Stomach (tissue), 9 donors: ENCODE results near the gene SSUH2. TPM values are rescaled to one million over a fixed set of nuclear protein-coding genes. Genes with fewer than 3 reads are reported as not detected.

Source experiments
- DNase-seq, 2 donors: peaks; one replicate each; pipeline versions ENCODE4 v3.0.0 to v3.0.0-alpha.2; 2013 to 2019
- H3K27ac ChIP-seq, 5 donors: fragments of 200-600 bp in 4 of 5; sonication (generic) in 4 of 5; one replicate each; pipeline ENCODE4 v1.5.1; 2013 to 2019; ENCODE audit warnings: mild to moderate bottlenecking in 1 of 5, moderate library complexity in 1 of 5
- H3K27me3 ChIP-seq, 3 donors: fragments of 200-600 bp; sonication (generic); one replicate each; pipeline ENCODE4 v1.5.1; 2017 to 2019; ENCODE audit warnings: mixed run types in 1 of 3
- H3K36me3 ChIP-seq, 4 donors: fragments of 200-600 bp; sonication (generic); 1 replicate in 3 of 4; 2 replicates in 1 of 4; pipeline ENCODE4 v1.5.1; 2016 to 2019
- H3K4me1 ChIP-seq, 4 donors: fragments of 200-600 bp; sonication (generic); one replicate each; pipeline ENCODE4 v1.5.1; 2016 to 2019
- H3K4me3 ChIP-seq, 4 donors: fragments of 200-600 bp; sonication (generic) in 3 of 4; one replicate each; pipeline ENCODE4 v1.5.1; 2016 to 2019; ENCODE audit warnings: mild to moderate bottlenecking in 1 of 4
- H3K9me3 ChIP-seq, 4 donors: fragments of 200-600 bp; sonication (generic); one replicate each; pipeline ENCODE4 v1.5.1; 2016 to 2019
- EP300 ChIP-seq: sonication (generic); formaldehyde crosslinking; IDR thresholded peaks from one replicate; pipeline ENCODE4 v1.6.1; 2017; ENCODE audit warnings: antibody characterized with exemption
- POLR2A ChIP-seq, 4 donors: fragments of 450-650 bp; IDR thresholded peaks; one replicate each; pipeline ENCODE4 v1.6.1; 2016; ENCODE audit warnings: antibody characterized with exemption in 4 of 4, control low read depth in 2 of 4, mild to moderate bottlenecking in 1 of 4, moderate library complexity in 1 of 4
- POLR2AphosphoS5 ChIP-seq, 3 donors: sonication (generic); formaldehyde crosslinking; IDR thresholded peaks; one replicate each; pipeline ENCODE4 v1.6.1; 2016; ENCODE audit warnings: antibody characterized with exemption in 3 of 3
- WGBS, 5 donors: extraction: QIAGEN DNeasy Blood & Tissue Kit in 3 of 5; methylation state at CpG; one replicate each; pipeline versions ENCODE4 v1.1.5 to v1.1.7; 2013 to 2018; 5-methylcytosine and 5-hydroxymethylcytosine counted together
- intact Hi-C: fragments of 100-400 bp; cut with DNase I; formaldehyde crosslinking; loops from one replicate; pipeline ENCODE4 v1.15.1; 2023; ENCODE audit warnings: low total_unique reads
- polyA plus RNA-seq, 3 donors: library from polyadenylated mRNA; stranded (reverse); fragments of 200-250 nt; gene quantifications; one replicate each; pipeline ENCODE4 v1.2.3, GENCODE V29; 2013
- total RNA-seq, 5 donors: library from RNA; depleted of rRNA; stranded (reverse); fragments of >200 nt; gene quantifications; one replicate each; pipeline versions ENCODE4 v1.1.0 to v1.2.3, GENCODE V29; 2014 to 2016
- TF ChIP-seq, protein P1 (sequence below), 7 experiments: fragments of 450-650 bp in 4 of 7; fragments of 200-600 bp in 3 of 7; sonication (generic) in 3 of 7; IDR thresholded peaks; one replicate each; pipeline ENCODE4 v1.5.1; 2016 to 2019; ENCODE audit warnings: antibody characterized with exemption in 7 of 7, control low read depth in 2 of 7, mild to moderate bottlenecking in 1 of 7
- donor health status: healthy with polysubstance abuse.
- donor health status: Bipolar disorder and iron deficiency.
- donor health status: healthy.

The SSUH2 gene
- total and polyA plus RNA-seq, 8 donors = 0.35 to 6.3 (median 1.0) TPM; not detected in 2

DNA sequence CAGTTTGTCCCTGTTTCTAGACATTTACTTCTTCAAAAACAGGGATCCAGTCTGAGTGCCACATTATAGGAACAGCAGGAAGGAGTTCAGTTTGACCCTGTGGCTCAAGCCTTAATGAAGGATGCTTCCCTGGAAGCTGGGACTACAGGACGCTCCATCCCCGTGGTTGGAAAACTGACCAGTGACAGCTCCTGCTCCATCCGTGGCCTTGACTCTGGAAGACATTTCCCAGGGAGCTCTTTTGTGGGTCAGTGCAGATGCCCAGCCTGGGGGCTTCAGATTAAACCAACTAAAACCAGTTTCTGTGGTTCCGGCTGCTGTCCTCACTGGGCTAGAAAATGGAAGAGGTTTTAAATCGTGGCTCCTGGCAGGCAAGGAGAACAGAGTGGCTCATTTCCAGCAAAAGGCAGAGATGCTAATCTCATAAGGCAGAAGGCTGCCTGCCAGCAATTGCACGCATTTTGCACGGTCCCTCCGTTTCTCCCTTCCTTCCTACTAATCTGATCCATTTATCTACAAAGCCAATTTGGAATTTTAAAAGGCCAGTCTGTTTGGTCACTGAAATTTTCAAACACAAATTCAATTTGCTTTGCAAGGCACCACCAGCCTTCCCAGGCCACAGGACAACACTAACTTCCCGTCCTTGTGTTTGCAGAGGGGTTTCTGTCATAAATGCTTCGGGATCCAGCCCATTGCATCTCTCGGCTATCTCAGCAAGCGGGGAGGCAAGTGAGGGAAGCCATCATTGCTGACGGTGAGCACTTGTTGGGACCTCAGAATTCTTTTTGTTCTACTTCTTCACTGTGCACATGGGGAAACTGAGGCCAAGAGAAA, 6.2 kb upstream of the SSUH2 start:
- H3K9me3 ChIP-seq = peaks cover 0 to 3% (median 0%) of the 10 kb centered on the region in 4 donors
- intact Hi-C loops = no loop called here
- TF ChIP-seq EP300 = no peak
- TF ChIP-seq, protein P1, sequence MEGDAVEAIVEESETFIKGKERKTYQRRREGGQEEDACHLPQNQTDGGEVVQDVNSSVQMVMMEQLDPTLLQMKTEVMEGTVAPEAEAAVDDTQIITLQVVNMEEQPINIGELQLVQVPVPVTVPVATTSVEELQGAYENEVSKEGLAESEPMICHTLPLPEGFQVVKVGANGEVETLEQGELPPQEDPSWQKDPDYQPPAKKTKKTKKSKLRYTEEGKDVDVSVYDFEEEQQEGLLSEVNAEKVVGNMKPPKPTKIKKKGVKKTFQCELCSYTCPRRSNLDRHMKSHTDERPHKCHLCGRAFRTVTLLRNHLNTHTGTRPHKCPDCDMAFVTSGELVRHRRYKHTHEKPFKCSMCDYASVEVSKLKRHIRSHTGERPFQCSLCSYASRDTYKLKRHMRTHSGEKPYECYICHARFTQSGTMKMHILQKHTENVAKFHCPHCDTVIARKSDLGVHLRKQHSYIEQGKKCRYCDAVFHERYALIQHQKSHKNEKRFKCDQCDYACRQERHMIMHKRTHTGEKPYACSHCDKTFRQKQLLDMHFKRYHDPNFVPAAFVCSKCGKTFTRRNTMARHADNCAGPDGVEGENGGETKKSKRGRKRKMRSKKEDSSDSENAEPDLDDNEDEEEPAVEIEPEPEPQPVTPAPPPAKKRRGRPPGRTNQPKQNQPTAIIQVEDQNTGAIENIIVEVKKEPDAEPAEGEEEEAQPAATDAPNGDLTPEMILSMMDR (IDR thresholded peaks at IDR 0.05) = no peak
- no peak for TF ChIP-seq POLR2AphosphoS5 (IDR thresholded peaks at IDR 0.05)
- TF ChIP-seq POLR2A (IDR thresholded peaks at IDR 0.05) = no peak
- H3K4me3 ChIP-seq = no peak overlapping the region
- peak; percentile 55 to 70 for DNase-seq
- H3K4me1 ChIP-seq = peaks cover 0 to 12% (median 8%) of the 10 kb centered on the region in 4 donors
- no peaks in the 10 kb centered on the region for H3K36me3 ChIP-seq
- 26 to 45% (median 37%) methylated on average over 13 of the region's 13 CpGs for WGBS, 5 donors
- no peaks in the 10 kb centered on the region for H3K27me3 ChIP-seq
- no peak overlapping the region for H3K27ac ChIP-seq

DNA sequence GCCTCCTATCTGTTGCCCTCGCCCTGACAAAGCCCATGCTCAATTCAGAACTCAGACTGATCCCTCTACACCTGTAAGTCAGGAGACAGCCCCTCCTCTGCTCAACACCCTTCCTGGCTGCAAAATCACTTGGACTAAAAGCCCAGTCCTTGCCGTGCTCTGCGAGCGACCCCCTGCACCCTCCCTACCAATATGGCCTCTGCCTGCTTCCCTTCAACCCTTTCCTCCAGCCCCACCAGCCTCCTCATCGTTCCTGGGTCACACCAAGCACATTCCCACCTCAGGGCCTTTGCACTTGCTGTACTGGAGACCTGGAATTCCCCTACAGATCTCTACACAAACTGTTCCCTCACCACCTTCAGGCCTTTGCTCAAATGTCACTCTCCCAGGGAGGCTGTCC, 5.2 kb upstream of the SSUH2 start:
- Histone ChIP-seq H3K36me3 (no peaks in the 10 kb centered on the region), H3K27me3 (no peaks in the 10 kb centered on the region), H3K9me3 (peaks cover 0 to 3% (median 0%) of the 10 kb centered on the region in 4 donors), H3K4me3 (no peak overlapping the region), H3K27ac (no peak overlapping the region), H3K4me1 (peaks cover 0 to 12% (median 8%) of the 10 kb centered on the region in 4 donors)
- no peak for TF ChIP-seq POLR2AphosphoS5 (IDR thresholded peaks at IDR 0.05)
- no peak for TF ChIP-seq EP300
- TF ChIP-seq POLR2A (IDR thresholded peaks at IDR 0.05) = no peak
- TF ChIP-seq, protein P1 (IDR thresholded peaks at IDR 0.05) = no peak
- 72 to 89% (median 84%) methylated on average over 5 of the region's 5 CpGs for WGBS, 5 donors
- no peak for DNase-seq
- intact Hi-C loops = no loop called here

DNA sequence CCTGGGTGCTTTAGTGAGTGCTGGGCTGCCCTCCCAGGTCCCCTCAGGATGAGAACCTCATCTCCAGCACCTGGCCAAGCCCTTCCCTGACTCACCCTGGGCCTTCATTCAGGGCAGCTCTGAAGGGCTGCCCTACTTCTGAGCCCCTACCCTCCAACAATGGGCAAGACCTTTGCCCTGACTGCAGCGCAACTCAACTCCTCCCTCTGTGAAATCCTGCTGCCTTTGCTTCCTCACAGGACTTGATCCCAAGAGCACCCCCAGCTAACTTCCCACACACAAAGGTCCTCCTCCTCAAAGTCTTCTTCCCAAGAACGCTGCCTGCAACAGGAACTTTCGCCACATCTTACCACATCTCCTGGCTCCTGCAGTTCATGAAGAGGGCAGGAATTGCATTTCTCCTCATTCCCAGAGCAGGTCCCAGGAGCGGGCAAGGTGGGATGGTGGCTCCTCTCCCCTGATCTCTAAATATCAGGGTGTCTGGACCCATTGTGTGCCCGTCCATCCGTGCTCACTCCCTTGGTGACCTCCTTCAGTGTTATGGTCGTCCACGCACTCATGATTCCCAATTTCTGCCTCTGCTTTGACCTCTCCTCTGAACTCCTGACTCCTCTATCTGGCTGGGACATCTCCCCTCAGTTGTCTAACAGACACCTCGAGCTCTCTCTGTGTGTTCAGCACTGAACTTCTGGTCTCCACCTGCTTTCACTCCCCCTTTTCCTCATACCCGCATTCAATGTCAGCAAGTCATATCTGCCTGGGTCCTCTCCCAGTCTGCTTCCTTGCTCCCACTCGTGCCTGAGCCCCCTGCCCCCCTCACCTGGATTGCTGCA, 4.5 kb upstream of the SSUH2 start:
- Histone ChIP-seq H3K4me1 (peaks cover 0 to 12% (median 8%) of the 10 kb centered on the region in 4 donors), H3K4me3 (no peak overlapping the region), H3K27me3 (no peaks in the 10 kb centered on the region), H3K9me3 (peaks cover 0 to 3% (median 0%) of the 10 kb centered on the region in 4 donors), H3K36me3 (no peaks in the 10 kb centered on the region), H3K27ac (no peak overlapping the region)
- no peak for DNase-seq
- 85 to 93% (median 93%) methylated on average over 11 of the region's 11 CpGs for WGBS, 5 donors
- intact Hi-C loops = no loop called here
- TF ChIP-seq POLR2AphosphoS5 (IDR thresholded peaks at IDR 0.05) (no peak), EP300 (no peak), POLR2A (IDR thresholded peaks at IDR 0.05) (no peak)
- TF ChIP-seq, protein P1 (IDR thresholded peaks at IDR 0.05) = no peak

DNA sequence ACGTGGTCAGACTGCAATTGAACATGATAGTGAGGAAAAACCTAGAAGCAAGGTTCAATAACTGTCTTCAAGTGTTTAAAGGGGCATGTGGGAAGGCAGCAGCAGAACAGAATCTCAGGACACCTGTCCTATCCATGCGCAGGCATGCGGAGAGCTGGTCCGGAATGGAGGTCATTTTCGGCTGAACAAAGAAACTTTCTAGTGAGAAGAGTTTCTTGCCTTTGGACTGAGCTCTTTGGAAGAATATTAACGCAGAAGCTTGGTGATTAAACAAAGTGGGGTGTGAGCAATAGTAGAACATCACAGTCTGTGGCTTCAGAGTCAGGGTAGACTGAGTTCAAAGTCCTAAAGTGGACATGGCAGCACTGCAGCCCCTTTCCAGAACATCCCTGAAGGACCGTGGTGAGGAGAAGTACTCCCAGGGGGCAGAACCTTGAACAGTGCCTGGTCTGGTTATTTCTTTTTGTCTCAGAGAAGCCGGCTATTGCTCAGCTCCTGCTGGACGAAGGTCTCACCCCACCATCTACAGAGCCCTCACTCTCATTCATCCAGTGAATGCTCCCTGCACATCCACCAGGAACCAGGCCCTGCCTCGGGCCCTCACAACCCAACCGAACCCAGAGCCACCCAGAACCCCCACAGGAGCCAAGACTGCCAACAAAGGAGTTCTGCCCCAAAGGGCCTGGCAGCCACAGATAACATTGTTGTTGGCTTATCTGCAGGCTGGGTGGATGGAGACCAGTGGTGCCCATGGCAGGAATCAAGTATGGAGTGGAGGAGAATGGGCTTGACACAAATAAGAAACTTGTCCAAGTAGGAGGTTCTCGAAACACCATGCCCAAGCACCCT, 2.8 kb upstream of the SSUH2 start:
- intact Hi-C loops = no loop called here
- Histone ChIP-seq H3K4me3 (no peak overlapping the region), H3K27me3 (no peaks in the 10 kb centered on the region), H3K9me3 (no peaks in the 10 kb centered on the region), H3K4me1 (peaks cover 0 to 12% (median 8%) of the 10 kb centered on the region in 4 donors), H3K36me3 (no peaks in the 10 kb centered on the region), H3K27ac (no peak overlapping the region)
- peak in 1 of 2 donors; percentile 22 for DNase-seq
- WGBS, 5 donors = 80 to 90% (median 84%) methylated on average over 12 of the region's 12 CpGs
- TF ChIP-seq EP300 (no peak), POLR2AphosphoS5 (IDR thresholded peaks at IDR 0.05) (no peak), POLR2A (IDR thresholded peaks at IDR 0.05) (no peak)
- TF ChIP-seq, protein P1 (IDR thresholded peaks at IDR 0.05) = no peak
